Retinal pigment epithelial cell (primary cell): Measurements from ENCODE around the gene FAM240B.

Experiments used
- DNase-seq: peaks from one replicate; pipeline ENCODE4 v3.0.0-alpha.2; 2010; ENCODE audit warnings: low read depth
- H3K4me3 ChIP-seq: 2 replicates; pipeline ENCODE4 v1.5.1; 2011; ENCODE audit warnings: mild to moderate bottlenecking, low read length, control low read depth, moderate library complexity
- TF ChIP-seq, protein P1 (sequence below): conservative IDR thresholded peaks from 2 replicates; pipeline ENCODE4 v1.5.1; 2011; ENCODE audit warnings: low read depth, low read length, control low read depth, inconsistent platforms

The FAM240B gene

DNA sequence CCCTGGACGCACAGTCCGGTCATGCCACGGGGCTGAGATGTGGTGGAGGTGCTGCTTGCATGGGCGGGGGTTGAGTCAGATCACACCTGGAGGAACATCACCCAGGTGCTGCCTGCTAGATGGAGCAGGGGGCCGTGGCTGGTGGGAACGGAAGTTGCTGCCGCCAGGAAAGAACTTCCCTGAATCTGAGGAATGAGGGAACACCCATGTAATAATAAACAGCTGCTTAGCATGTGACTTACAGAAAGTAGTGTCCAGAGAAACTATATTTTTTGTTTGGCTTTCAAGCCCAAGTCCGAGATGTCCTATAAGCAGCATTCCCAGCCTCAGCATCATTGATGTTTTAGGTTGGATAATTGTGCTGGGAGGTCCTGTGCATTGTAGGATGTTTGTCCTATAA, 27.1 kb upstream of the FAM240B start:
- no peak for DNase-seq
- H3K4me3 ChIP-seq, result no peak overlapping the region
- TF ChIP-seq, protein P1, sequence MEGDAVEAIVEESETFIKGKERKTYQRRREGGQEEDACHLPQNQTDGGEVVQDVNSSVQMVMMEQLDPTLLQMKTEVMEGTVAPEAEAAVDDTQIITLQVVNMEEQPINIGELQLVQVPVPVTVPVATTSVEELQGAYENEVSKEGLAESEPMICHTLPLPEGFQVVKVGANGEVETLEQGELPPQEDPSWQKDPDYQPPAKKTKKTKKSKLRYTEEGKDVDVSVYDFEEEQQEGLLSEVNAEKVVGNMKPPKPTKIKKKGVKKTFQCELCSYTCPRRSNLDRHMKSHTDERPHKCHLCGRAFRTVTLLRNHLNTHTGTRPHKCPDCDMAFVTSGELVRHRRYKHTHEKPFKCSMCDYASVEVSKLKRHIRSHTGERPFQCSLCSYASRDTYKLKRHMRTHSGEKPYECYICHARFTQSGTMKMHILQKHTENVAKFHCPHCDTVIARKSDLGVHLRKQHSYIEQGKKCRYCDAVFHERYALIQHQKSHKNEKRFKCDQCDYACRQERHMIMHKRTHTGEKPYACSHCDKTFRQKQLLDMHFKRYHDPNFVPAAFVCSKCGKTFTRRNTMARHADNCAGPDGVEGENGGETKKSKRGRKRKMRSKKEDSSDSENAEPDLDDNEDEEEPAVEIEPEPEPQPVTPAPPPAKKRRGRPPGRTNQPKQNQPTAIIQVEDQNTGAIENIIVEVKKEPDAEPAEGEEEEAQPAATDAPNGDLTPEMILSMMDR, result no peak

DNA sequence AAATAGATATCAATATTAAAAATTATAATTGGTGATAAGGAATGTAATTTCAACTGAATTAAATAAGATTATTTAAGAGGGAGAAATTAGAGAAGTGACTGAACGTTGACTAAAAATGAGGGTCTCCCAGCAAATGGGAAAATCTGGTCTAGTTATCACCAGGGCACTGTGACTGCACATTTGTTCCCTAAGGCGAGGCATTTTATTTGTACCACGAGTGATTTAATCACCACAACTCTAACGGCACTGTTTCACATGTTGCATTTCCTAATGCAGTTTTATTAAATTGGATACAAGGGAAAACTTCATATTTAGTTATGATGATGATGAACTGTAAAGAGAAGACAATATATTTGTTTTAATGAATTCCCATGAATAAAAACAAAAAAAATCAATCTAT, 26.4 kb upstream of the FAM240B start:
- DNase-seq, result no peak
- no peak overlapping the region for H3K4me3 ChIP-seq
- TF ChIP-seq, protein P1, result no peak

DNA sequence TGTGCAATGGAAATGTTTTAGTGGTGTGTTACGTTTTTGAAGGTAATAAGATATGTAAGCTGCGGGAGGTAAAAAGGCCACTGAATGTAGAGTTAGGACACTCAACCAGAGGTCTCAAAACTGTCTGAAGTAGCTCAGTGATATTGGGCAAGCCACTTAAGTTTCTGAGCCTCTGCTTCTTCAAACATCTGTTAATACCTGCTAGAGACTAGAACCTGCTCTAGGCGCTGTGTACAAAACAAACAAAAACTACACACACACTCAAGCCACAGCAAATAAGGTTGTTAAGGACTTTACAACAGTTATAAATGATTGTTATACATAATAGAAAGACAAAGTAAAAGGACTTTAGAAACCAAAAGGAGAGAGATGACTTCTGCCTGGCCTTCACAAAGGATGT, 24.6 kb upstream of the FAM240B start:
- H3K4me3 ChIP-seq, result no peak overlapping the region
- TF ChIP-seq, protein P1, result no peak
- no peak for DNase-seq

DNA sequence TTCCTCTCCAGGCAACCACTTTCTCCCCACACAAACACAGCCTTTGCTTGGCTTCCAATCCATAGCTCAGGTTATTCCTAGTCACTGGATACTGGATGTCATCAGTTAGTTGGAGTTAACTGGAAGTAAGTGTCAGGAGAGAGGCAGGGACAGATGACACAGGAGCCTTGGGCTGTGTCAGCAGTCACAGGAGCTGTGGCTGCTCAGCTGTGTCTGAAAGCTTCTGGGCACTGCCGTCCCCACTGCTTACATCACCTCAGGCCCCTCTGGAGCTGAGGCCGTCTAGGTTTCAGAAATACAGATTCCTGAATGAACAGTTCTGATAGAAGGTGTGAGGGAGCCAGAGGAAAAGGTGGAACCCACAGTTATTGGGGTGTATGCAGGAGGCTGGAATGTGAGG, 17.3 kb upstream of the FAM240B start:
- TF ChIP-seq, protein P1, result no peak
- no peak for DNase-seq
- no peak overlapping the region for H3K4me3 ChIP-seq

DNA sequence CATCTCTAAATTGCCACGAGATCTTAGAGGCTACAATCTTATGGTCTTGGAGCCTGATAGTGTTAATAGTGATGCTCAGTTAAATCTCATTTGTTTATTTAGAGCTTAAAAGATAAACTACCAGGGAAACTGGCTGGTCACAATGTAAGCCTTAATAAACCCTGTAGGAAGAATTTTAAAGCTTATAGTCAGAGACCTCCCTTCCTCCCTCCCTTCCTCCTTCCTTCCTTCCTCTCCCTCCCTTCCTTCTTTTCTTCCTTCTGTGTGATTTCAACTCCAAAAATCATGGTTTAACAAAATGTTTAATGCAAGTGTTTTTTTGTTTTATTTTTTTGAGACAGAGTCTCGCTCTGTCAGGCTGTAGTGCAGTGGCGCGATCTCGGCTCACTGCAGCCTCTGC, 14.9 kb upstream of the FAM240B start:
- no peak overlapping the region for H3K4me3 ChIP-seq
- DNase-seq, result no peak
- TF ChIP-seq, protein P1, result no peak

DNA sequence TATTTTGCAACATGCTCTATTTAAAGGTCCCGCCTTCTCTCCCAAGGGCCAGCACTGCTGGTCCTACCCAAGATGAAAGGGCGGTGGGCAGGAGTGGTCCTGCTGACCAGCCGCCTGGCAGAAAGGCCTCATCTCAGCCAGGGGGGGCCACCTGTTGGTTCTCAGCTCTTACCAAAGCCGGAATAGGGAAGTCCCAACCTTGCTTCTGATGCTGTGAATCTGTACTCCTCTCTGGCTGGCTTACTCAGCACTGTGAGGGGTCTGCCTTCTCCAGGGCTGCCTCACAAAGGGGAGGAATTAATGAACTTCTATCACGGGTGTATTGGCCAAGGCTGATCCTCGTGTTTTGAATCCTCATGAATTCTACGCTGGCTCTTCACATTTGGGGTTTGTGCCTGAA, 13.6 kb upstream of the FAM240B start:
- TF ChIP-seq, protein P1, result no peak
- no peak overlapping the region for H3K4me3 ChIP-seq
- DNase-seq, result no peak

DNA sequence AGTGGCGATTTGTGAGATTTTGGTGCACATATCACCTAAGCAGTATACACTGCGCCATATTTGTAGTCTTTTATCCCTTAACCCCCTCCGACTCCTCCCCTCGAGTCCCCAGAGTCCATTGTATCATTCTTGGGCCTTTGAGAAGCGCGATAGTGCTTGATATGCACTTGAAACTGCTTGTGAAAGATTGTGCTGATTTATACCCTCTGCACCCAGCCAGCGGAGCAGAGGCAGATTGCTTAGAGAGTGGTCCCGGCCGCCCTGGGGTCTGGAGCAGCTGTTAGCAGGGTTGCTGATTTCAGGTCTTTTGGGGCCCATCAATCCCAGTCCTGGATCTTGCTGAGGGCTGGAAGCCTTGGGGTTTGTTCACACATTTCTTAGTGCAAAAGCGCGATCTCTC, 13.0 kb upstream of the FAM240B start:
- no peak for DNase-seq
- TF ChIP-seq, protein P1, result no peak
- H3K4me3 ChIP-seq, result no peak overlapping the region
